HS-5 (cell line): Measurements from ENCODE around the gene NAT9.
A peak's percentile ranks its signal among the peaks of the same experiment; 100 is the strongest.

Experiments
- DNase-seq: peaks from one replicate; pipeline ENCODE4 v3.0.0-alpha.2; 2012; ENCODE audit warnings: low read depth

NAT9 gene

GRCh38 chr17:74761419-74761818 is 14.7 kb downstream of the NAT9 start:
- no peak for DNase-seq

- no peak for DNase-seq
Measured at GRCh38 chr17:74760404-74761105, 15.6 kb downstream of the NAT9 start.

- no peak for DNase-seq
Measured at GRCh38 chr17:74759941-74760340, 16.2 kb downstream of the NAT9 start.

- DNase-seq, result no peak
Measured at GRCh38 chr17:74759243-74759801, 16.8 kb downstream of the NAT9 start.

GRCh38 chr17:74758848-74759168 is 17.3 kb downstream of the NAT9 start:
- no peak for DNase-seq

- DNase-seq, result no peak
Measured at GRCh38 chr17:74757931-74758847, 18.0 kb downstream of the NAT9 start.

GRCh38 chr17:74757502-74757901 is 18.6 kb downstream of the NAT9 start:
- DNase-seq, result no peak

GRCh38 chr17:74756891-74757290 is 19.3 kb downstream of the NAT9 start:
- DNase-seq, result no peak

GRCh38 chr17:74755533-74755932 is 20.6 kb downstream of the NAT9 start:
- DNase-seq, result no peak

- no peak for DNase-seq
Measured at GRCh38 chr17:74754832-74755231, 21.3 kb downstream of the NAT9 start.

- DNase-seq, result no peak
Measured at GRCh38 chr17:74752822-74753401, 23.2 kb downstream of the NAT9 start.

GRCh38 chr17:74752415-74752814 is 23.7 kb downstream of the NAT9 start:
- DNase-seq, result no peak

GRCh38 chr17:74750327-74751069 is 25.6 kb downstream of the NAT9 start:
- DNase-seq, result no peak

GRCh38 chr17:74750039-74750326 is 26.2 kb downstream of the NAT9 start:
- no peak for DNase-seq

GRCh38 chr17:74749279-74750038 is 26.7 kb downstream of the NAT9 start:
- no peak for DNase-seq

GRCh38 chr17:74748529-74749278 is 27.4 kb downstream of the NAT9 start, which contains the start of gene NHERF1:
Gene NHERF1, plus strand, starts transcription at chr17:74748628. Its CDS starts 219 bp downstream, at chr17:74748847.
- DNase-seq, result peak; percentile 46

GRCh38 chr17:74748279-74748528 is 27.9 kb downstream of the NAT9 start:
- no peak for DNase-seq

GRCh38 chr17:74746922-74747321 is 29.2 kb downstream of the NAT9 start:
- no peak for DNase-seq

GRCh38 chr17:74746376-74746775 is 29.8 kb downstream of the NAT9 start:
- no peak for DNase-seq

GRCh38 chr17:74745548-74746177 is 30.5 kb downstream of the NAT9 start:
- DNase-seq, result no peak
